PC-3 (cell line): Measurements from ENCODE around the gene RGS9. TPM values are rescaled to one million over a fixed set of nuclear protein-coding genes. Genes with fewer than 3 reads are reported as not detected.
A peak's percentile ranks its signal among the peaks of the same experiment; 100 is the strongest.

Experiments
- ATAC-seq: fragments of 200-7000 bp; cut with Tn5 transposase; 2 replicates; pipeline ENCODE4 v1.9.1; 2020; ENCODE audit warnings: mild to moderate bottlenecking, moderate library complexity
- BruUV-seq: library from RNA; stranded (reverse); fragments of 400-500 nt; replicated peaks from 2 replicates; lab custom pipeline; 2021; lab: Mats Ljungman, UMichigan
- CTCF ChIA-PET: fragments of 300-600 bp; sonication (Branson Sonifier 250); formaldehyde crosslinking; loops from one replicate; lab custom pipeline; 2022; ENCODE audit warnings: antibody characterized with exemption; lab: Charles Lee
- POLR2A ChIA-PET: fragments of 300-600 bp; sonication (Branson Sonifier 250); formaldehyde crosslinking; loops from one replicate; lab custom pipeline; 2022; ENCODE audit warnings: antibody characterized with exemption; ENCODE audit not compliant: unreplicated experiment; lab: Charles Lee
- DNase-seq: peaks from one replicate; pipeline ENCODE4 v3.0.0-alpha.2; 2015
- H2AFZ ChIP-seq: fragments of 300-600 bp; sonication (generic); 2 replicates; pipeline ENCODE4 v1.6.0; 2016; ENCODE audit warnings: antibody characterized with exemption, low read length
- H3F3A ChIP-seq: fragments of 300-600 bp; sonication (generic); one replicate; pipeline ENCODE4 v1.6.0; 2017; ENCODE audit warnings: antibody characterized with exemption, low read length, control low read depth, mild to moderate bottlenecking; ENCODE audit not compliant: unreplicated experiment
- H3K27ac ChIP-seq: fragments of 300-600 bp; sonication (generic); 2 replicates; pipeline ENCODE4 v1.5.1; 2016; ENCODE audit warnings: mild to moderate bottlenecking, low read length
- H3K27me3 ChIP-seq: fragments of 300-600 bp; sonication (generic); 2 replicates; pipeline ENCODE4 v1.6.1; 2016; ENCODE audit warnings: low read length, mixed read lengths
- H3K36me3 ChIP-seq: fragments of 300-600 bp; sonication (generic); 2 replicates; pipeline ENCODE4 v1.6.1; 2016; ENCODE audit warnings: low read depth, mixed run types, low read length, mixed read lengths
- H3K4me1 ChIP-seq: fragments of 300-600 bp; sonication (generic); 2 replicates; pipeline ENCODE4 v1.5.1; 2016; ENCODE audit warnings: low read length; ENCODE audit not compliant: insufficient read depth
- H3K4me2 ChIP-seq: fragments of 300-600 bp; sonication (generic); 2 replicates; pipeline ENCODE4 v1.6.0; 2016; ENCODE audit warnings: low read length
- H3K4me3 ChIP-seq: fragments of 300-600 bp; sonication (generic); 2 replicates; pipeline ENCODE4 v1.5.1; 2016; ENCODE audit warnings: mild to moderate bottlenecking, low read length, mixed read lengths
- H3K79me2 ChIP-seq: fragments of 300-600 bp; sonication (generic); 2 replicates; pipeline ENCODE4 v1.6.1; 2017; ENCODE audit warnings: low read length, mixed read lengths
- H3K9ac ChIP-seq: fragments of 300-600 bp; sonication (generic); 2 replicates; pipeline ENCODE4 v1.6.0; 2016; ENCODE audit warnings: mild to moderate bottlenecking, low read length
- H3K9me2 ChIP-seq: fragments of 300-600 bp; sonication (generic); replicated peaks from 2 replicates; pipeline ENCODE4 v1.6.1; 2016; ENCODE audit warnings: mixed run types, low read length, mixed read lengths
- H3K9me3 ChIP-seq: fragments of 300-600 bp; sonication (generic); 2 replicates; pipeline ENCODE4 v1.6.1; 2016; ENCODE audit warnings: low read length, mixed read lengths
- H4K20me1 ChIP-seq: fragments of 300-600 bp; sonication (generic); 2 replicates; pipeline ENCODE4 v1.6.1; 2016; ENCODE audit warnings: low read length, mixed read lengths
- EZH2 ChIP-seq: fragments of 300-600 bp; sonication (generic); IDR thresholded peaks from one replicate; pipeline ENCODE4 v1.6.1; 2017; ENCODE audit warnings: antibody characterized with exemption, mild to moderate bottlenecking, low read length; ENCODE audit not compliant: unreplicated experiment
- EZH2phosphoT487 ChIP-seq: fragments of 300-600 bp; sonication (generic); IDR thresholded peaks from 2 replicates; pipeline ENCODE4 v1.6.1; 2018; ENCODE audit warnings: mild to moderate bottlenecking, antibody characterized with exemption, low read length, borderline replicate concordance
- intact Hi-C: fragments of 100-400 bp; cut with micrococcal nuclease; formaldehyde crosslinking; loops from 2 replicates; pipeline ENCODE4 v1.9.0; 2023
- total RNA-seq: library from RNA; depleted of rRNA; stranded (reverse); fragments of >200 nt; gene quantifications from 2 replicates; pipeline ENCODE4 v1.2.3, GENCODE V29; 2014
- TF ChIP-seq, protein P1 (sequence below): fragments of 300-600 bp; sonication (generic); conservative IDR thresholded peaks from 2 replicates; pipeline ENCODE4 v1.5.1; 2017; ENCODE audit warnings: antibody characterized with exemption, low read depth, mild to moderate bottlenecking, low read length

Gene RGS9
- total RNA-seq, 1 experiment from 2014 or later = 2.7 TPM

DNA sequence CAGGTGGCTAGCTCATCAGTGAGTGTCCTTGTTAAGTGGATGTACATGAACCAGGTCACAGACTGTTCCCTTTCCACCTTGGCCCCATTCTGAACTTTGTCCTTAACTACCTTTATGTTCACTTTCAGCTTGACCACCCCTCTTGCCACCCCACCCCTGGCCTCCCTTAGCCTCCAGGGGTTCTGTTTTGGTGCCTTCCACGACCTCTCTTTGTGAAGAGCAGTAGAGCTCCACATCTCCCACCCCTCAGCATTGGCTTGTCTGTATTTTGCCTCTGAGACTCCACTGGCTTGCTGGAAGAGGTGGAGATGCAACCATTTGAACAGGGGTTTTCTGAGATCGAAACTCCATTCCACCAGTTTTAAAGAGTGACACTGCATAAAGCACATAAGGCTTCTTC, 123.5 kb downstream of the RGS9 start:
- no TSS peak for BruUV-seq
- no peaks in the 10 kb centered on the region for H4K20me1 ChIP-seq
- CTCF ChIA-PET = no interaction called here
- no peaks in the 10 kb centered on the region for H3K36me3 ChIP-seq
- no peak overlapping the region for H3K4me3 ChIP-seq
- H3K9me3 ChIP-seq = no peaks in the 10 kb centered on the region
- H3K27me3 ChIP-seq = no peaks in the 10 kb centered on the region
- intact Hi-C loops = no loop called here
- DNase-seq (no peak), ATAC-seq (no peak)
- H3K4me1 ChIP-seq = peaks cover 9% of the 10 kb centered on the region
- H3K9ac ChIP-seq = no peak overlapping the region
- H2AFZ ChIP-seq = no peak overlapping the region
- TF ChIP-seq, protein P1, sequence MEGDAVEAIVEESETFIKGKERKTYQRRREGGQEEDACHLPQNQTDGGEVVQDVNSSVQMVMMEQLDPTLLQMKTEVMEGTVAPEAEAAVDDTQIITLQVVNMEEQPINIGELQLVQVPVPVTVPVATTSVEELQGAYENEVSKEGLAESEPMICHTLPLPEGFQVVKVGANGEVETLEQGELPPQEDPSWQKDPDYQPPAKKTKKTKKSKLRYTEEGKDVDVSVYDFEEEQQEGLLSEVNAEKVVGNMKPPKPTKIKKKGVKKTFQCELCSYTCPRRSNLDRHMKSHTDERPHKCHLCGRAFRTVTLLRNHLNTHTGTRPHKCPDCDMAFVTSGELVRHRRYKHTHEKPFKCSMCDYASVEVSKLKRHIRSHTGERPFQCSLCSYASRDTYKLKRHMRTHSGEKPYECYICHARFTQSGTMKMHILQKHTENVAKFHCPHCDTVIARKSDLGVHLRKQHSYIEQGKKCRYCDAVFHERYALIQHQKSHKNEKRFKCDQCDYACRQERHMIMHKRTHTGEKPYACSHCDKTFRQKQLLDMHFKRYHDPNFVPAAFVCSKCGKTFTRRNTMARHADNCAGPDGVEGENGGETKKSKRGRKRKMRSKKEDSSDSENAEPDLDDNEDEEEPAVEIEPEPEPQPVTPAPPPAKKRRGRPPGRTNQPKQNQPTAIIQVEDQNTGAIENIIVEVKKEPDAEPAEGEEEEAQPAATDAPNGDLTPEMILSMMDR = no peak
- TF ChIP-seq EZH2 = no peak
- no peak for TF ChIP-seq EZH2phosphoT487
- POLR2A ChIA-PET = no interaction called here
- H3K79me2 ChIP-seq = no peaks in the 10 kb centered on the region
- H3K4me2 ChIP-seq = no peak overlapping the region
- H3F3A ChIP-seq = no peaks in the 10 kb centered on the region
- no peak overlapping the region for H3K27ac ChIP-seq
- H3K9me2 ChIP-seq = no peaks in the 10 kb centered on the region

DNA sequence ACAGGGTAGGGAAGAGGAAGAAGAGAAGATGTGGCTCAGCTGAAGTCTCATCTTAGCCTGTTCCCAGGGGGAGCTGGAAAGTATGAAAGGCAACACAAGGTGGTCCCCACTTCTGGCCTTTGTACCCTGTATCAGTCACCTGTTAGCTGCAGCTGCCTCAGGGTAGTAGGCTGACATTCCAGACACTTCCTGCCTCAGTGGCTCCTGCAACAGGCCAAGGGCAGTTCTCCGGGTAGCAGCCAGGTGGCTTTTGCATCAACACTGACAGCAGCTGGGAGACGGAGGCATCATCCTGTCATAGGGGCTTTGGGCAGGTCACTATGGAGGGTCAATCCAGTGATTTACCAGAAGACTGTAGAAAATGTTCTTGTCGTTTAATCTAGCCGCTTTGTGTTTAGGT, 124.0 kb downstream of the RGS9 start:
- peaks cover 9% of the 10 kb centered on the region for H3K4me1 ChIP-seq
- no peak overlapping the region for H2AFZ ChIP-seq
- ChIA-PET CTCF (no interaction called here), POLR2A (no interaction called here)
- H3K4me2 ChIP-seq = no peak overlapping the region
- H3F3A ChIP-seq = no peaks in the 10 kb centered on the region
- H3K9me3 ChIP-seq = no peaks in the 10 kb centered on the region; the same call in 1 of the 2 replicates
- BruUV-seq = no TSS peak
- no peaks in the 10 kb centered on the region for H3K27me3 ChIP-seq
- no peak overlapping the region for H3K9ac ChIP-seq
- H3K27ac ChIP-seq = no peak overlapping the region
- TF ChIP-seq EZH2 = no peak
- TF ChIP-seq, protein P1 = no peak
- TF ChIP-seq EZH2phosphoT487 = no peak
- intact Hi-C loops = no loop called here
- no peak for ATAC-seq
- no peaks in the 10 kb centered on the region for H4K20me1 ChIP-seq
- no peaks in the 10 kb centered on the region for H3K36me3 ChIP-seq
- no peak overlapping the region for H3K4me3 ChIP-seq
- no peaks in the 10 kb centered on the region for H3K9me2 ChIP-seq
- H3K79me2 ChIP-seq = no peaks in the 10 kb centered on the region
- DNase-seq = no peak

DNA sequence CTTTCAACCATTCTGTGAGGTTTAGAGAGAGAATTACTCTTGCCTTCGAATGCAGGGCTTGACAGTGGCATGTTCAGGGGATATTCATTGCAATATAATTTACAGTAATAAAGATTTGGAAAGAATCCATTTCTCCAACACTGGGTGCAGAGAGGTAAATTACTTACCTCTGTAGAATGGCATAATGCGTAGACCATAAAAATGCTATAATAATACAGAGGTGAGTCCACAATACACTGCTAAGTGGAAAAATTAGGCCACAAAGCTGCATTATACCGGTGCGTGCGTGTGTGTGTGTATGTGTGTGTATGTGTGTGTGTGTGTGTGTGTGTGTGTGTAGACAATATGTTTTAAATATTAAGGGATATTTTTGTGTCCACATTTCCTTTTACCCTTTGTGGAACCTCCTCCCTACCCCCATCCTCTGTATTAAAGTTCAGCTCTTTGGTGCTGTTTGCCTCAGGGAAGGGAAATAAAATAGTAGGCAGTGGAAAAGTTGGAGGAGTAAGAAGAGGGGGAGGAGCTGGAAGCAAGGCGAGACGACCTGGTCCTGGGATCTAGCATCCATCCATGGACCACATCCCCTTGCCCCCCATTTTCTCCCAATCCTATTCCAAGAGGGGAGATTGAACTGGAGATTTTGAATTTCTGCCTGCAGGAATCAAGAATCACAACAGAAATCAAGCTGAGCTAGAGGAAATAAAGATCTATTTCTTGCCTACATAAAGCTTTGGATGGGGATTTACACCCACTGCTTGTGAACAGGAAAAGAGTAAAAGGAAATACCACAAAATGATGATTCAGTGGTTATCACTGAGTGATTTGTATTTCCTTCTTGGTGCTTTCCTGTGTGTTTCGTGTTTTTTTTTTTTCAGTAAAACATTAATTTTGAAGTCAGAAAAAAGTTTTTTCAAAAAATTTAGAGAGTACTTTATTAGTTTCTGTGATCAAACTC, 124.8 kb downstream of the RGS9 start:
- no peak overlapping the region for H3K9ac ChIP-seq
- ChIA-PET CTCF (interaction anchor here (0.7 to 1.0 kb wide), 2 partner anchors 31 to 1373 kb away, joined by 3 read pairs; no protein-coding TSS in a partner anchor), POLR2A (no interaction called here)
- intact Hi-C loops = no loop called here
- no TSS peak for BruUV-seq
- H3K4me1 ChIP-seq = peaks cover 9% of the 10 kb centered on the region
- H3K4me3 ChIP-seq = no peak overlapping the region
- no peaks in the 10 kb centered on the region for H3F3A ChIP-seq
- no peaks in the 10 kb centered on the region for H3K27me3 ChIP-seq
- H3K79me2 ChIP-seq = no peaks in the 10 kb centered on the region
- TF ChIP-seq EZH2phosphoT487 (no peak), EZH2 (no peak)
- TF ChIP-seq, protein P1 = no peak
- no peaks in the 10 kb centered on the region for H4K20me1 ChIP-seq
- H3K9me3 ChIP-seq = no peaks in the 10 kb centered on the region; the same call in 1 of the 2 replicates
- DNase-seq = peak; percentile 50
- no peaks in the 10 kb centered on the region for H3K9me2 ChIP-seq
- H3K36me3 ChIP-seq = no peaks in the 10 kb centered on the region
- ATAC-seq = peak; percentile 79
- H2AFZ ChIP-seq = no peak overlapping the region
- no peak overlapping the region for H3K27ac ChIP-seq
- H3K4me2 ChIP-seq = peak overlapping the region; percentile 19
